ENCODE results near the gene LSMEM2. TPM values are rescaled to one million over a fixed set of nuclear protein-coding genes. Genes with fewer than 3 reads are reported as not detected.
A peak's percentile ranks its signal among the peaks of the same experiment; 100 is the strongest.

The LSMEM2 gene
- total and polyA plus RNA-seq, 2 experiments from 2014 or later: not detected

GRCh38 chr3:50256978-50257890 is 21.7 kb upstream of the LSMEM2 start:
- H3K27ac ChIP-seq: no peak overlapping the region
- H3K79me2 ChIP-seq: peaks cover 17% of the 10 kb centered on the region
- no peak overlapping the region for H3K4me2 ChIP-seq
- H3K9me3 ChIP-seq (ENCODE audit: low read depth): no peaks in the 10 kb centered on the region
- H2AFZ ChIP-seq: no peak overlapping the region
- no peaks in the 10 kb centered on the region for H3K27me3 ChIP-seq
- H4K20me1 ChIP-seq (ENCODE audit: insufficient read depth, poor library complexity, severe bottlenecking): peaks cover 3% of the 10 kb centered on the region
- TF ChIP-seq CTCF (IDR thresholded peaks at IDR 0.05; ENCODE audit: poor library complexity) (peak; percentile 42), EZH2phosphoT487 (IDR thresholded peaks at IDR 0.05; ENCODE audit: low read depth, severe bottlenecking, unreplicated experiment) (no peak), EZH2 (IDR thresholded peaks at IDR 0.05; ENCODE audit: borderline replicate concordance) (no peak)
- peaks cover 18% of the 10 kb centered on the region for H3K4me1 ChIP-seq (ENCODE audit: insufficient read depth)
- no peaks in the 10 kb centered on the region for H3K36me3 ChIP-seq (replicated peaks; ENCODE audit: insufficient read depth, low read depth)
- H3K4me3 ChIP-seq: no peak overlapping the region
- 91% methylated on average over 20 of the region's 20 CpGs for WGBS (ENCODE audit: low lambda C conversion rate, missing lambda C conversion rate)
- H3K9me2 ChIP-seq (replicated peaks; ENCODE audit: insufficient read depth): no peaks in the 10 kb centered on the region
- no peak for DNase-seq (ENCODE audit: low spot score)

- H3K4me3 ChIP-seq: no peak overlapping the region
- no peak overlapping the region for H3K27ac ChIP-seq
- no peak for DNase-seq (ENCODE audit: low spot score)
- H3K27me3 ChIP-seq: no peaks in the 10 kb centered on the region
- no peaks in the 10 kb centered on the region for H3K9me3 ChIP-seq (ENCODE audit: low read depth)
- no peaks in the 10 kb centered on the region for H3K9me2 ChIP-seq (replicated peaks; ENCODE audit: insufficient read depth)
- H3K4me2 ChIP-seq: no peak overlapping the region
- H3K79me2 ChIP-seq: peaks cover 15% of the 10 kb centered on the region
- H2AFZ ChIP-seq: no peak overlapping the region
- WGBS (ENCODE audit: low lambda C conversion rate, missing lambda C conversion rate): 89% methylated on average over 15 of the region's 17 CpGs
- H3K36me3 ChIP-seq (replicated peaks; ENCODE audit: insufficient read depth, low read depth): no peaks in the 10 kb centered on the region
- TF ChIP-seq EZH2 (IDR thresholded peaks at IDR 0.05; ENCODE audit: borderline replicate concordance) (no peak), EZH2phosphoT487 (IDR thresholded peaks at IDR 0.05; ENCODE audit: low read depth, severe bottlenecking, unreplicated experiment) (no peak), CTCF (IDR thresholded peaks at IDR 0.05; ENCODE audit: poor library complexity) (no peak)
- H3K4me1 ChIP-seq (ENCODE audit: insufficient read depth): peaks cover 18% of the 10 kb centered on the region
- no peaks in the 10 kb centered on the region for H4K20me1 ChIP-seq (ENCODE audit: insufficient read depth, poor library complexity, severe bottlenecking)
Measured at GRCh38 chr3:50258029-50258680, 20.7 kb upstream of the LSMEM2 start.

GRCh38 chr3:50258979-50259378 is 19.9 kb upstream of the LSMEM2 start:
- Histone ChIP-seq H2AFZ (no peak overlapping the region), H3K4me2 (no peak overlapping the region), H3K36me3 (replicated peaks; ENCODE audit: insufficient read depth, low read depth) (no peaks in the 10 kb centered on the region), H3K4me3 (no peak overlapping the region), H3K4me1 (ENCODE audit: insufficient read depth) (peaks cover 26% of the 10 kb centered on the region), H3K9me3 (ENCODE audit: low read depth) (no peaks in the 10 kb centered on the region), H3K9me2 (replicated peaks; ENCODE audit: insufficient read depth) (no peaks in the 10 kb centered on the region), H3K27me3 (no peaks in the 10 kb centered on the region), H4K20me1 (ENCODE audit: insufficient read depth, poor library complexity, severe bottlenecking) (no peaks in the 10 kb centered on the region), H3K79me2 (peaks cover 12% of the 10 kb centered on the region), H3K27ac (peak overlapping the region; percentile 97)
- WGBS (ENCODE audit: low lambda C conversion rate, missing lambda C conversion rate): 92% methylated on average over 16 of the region's 16 CpGs
- DNase-seq (ENCODE audit: low spot score): no peak
- TF ChIP-seq CTCF (IDR thresholded peaks at IDR 0.05; ENCODE audit: poor library complexity) (no peak), EZH2phosphoT487 (IDR thresholded peaks at IDR 0.05; ENCODE audit: low read depth, severe bottlenecking, unreplicated experiment) (no peak), EZH2 (IDR thresholded peaks at IDR 0.05; ENCODE audit: borderline replicate concordance) (no peak)

All from hepatocyte (in vitro differentiated cells).